HG03095 (cell line): ENCODE data around the gene MGMT.

Experiments used
- ATAC-seq: cut with Tn5 transposase; IDR thresholded peaks from one replicate; pipeline ENCODE4 v1.9.1; 2021; ENCODE audit warnings: moderate library complexity; ENCODE audit not compliant: unreplicated experiment

The MGMT gene

DNA sequence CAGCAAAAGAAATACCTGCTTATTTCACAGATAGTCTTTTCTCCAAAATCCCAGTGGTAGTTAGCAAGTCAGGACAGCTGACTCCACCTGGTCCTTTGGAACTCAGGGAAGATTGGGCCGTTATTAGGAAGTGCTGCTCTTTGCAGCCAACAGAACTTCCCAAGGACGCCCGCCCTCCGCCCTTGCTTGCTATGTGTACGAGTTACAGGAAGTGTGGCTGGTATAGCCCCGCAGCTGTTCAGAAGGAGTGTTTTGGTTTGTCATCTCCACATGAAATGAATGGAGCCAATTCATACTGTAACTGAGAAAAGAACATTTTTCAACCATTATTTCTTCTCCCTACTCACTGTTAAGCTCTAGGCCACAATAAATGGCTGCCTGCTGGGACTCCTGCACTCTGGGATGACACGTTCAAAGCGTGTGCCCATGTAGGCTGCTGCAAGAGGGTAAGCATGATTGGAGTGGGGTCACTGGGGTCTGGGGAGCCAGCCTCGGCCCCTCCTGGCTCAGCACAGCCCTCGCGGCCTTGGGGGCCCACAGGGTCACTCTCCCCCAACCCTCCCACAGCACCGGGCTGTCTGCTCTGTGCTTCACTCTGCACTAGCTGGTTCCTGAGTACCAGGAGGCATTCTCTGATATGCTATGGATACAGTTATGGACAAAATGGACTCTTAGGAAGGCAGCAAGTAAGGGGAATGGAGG is 253.0 kb downstream of the MGMT start:
- no peak for ATAC-seq

DNA sequence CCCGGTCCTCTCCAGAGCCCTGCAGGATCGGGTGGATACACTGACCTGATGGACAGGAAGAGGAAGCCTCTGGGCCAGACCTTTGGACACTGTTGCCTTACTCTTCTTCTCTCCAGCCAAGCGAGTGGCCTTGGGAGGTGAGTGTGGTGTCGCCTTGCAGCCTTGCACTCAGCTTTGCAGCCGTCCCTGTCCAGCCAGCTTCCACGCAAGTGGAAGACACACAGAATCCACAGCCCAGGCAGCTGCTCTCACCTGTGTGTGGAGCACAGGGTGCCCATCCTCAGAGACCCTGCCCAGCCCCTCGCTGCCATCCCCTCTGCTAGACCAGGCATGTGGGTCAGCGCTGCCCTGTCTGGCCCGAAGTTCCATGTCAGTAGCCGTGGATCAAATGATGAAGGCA is 258.0 kb downstream of the MGMT start:
- no peak for ATAC-seq

DNA sequence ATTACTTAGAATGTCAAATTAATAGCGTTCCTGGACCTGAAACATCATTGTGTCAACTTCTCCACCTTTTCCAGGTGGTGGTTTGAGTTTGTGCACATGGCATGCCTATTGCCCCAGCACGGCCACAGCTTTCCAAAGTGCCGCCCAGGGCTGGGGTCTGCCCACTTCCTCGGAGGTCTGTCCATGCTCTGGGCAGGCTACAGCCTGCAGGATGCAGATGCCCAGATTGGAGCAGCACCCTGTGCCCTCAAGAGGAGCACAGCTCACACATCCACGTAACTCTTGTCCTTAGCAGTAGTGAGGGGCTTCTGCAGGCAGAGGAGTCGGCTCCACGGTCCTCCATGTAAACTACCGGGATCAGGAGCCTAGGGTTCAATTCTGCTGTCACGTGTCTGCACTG is 258.4 kb downstream of the MGMT start:
- ATAC-seq, result no peak

DNA sequence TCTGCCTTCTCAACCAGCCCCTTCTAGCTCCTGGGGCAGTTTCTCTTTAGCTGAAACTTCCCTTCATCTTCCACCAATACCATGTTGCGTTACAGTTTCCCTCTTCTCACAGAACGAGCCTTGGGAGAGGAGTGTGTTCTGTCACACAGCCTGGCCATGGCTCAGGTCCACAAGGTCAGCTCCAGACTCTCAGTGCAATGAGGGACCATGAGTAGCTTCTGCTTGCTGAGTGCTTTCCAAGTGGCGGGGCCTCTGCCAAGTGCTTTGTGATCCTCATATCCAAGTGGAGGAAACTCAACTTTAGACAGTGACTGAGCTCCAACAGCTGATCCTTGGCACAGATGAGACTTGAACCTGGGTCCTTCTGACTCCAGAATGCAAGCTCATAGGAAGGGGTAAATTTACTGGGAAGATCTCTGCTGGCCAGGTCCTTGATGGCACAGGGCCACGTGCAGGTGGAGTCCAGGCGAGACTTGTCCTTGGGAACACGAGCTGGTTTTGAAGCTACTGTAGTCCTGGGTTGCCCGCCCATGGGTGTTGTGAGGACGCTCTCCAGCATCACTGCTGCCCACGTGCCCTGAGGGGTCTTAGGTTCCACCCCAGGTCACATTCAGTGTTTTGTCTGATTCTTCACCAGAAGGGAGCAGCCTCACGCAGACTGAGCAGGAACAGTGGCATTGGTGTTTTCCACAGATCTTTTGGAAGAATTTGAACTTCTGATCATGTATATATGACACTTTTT is 259.0 kb downstream of the MGMT start:
- no peak for ATAC-seq

DNA sequence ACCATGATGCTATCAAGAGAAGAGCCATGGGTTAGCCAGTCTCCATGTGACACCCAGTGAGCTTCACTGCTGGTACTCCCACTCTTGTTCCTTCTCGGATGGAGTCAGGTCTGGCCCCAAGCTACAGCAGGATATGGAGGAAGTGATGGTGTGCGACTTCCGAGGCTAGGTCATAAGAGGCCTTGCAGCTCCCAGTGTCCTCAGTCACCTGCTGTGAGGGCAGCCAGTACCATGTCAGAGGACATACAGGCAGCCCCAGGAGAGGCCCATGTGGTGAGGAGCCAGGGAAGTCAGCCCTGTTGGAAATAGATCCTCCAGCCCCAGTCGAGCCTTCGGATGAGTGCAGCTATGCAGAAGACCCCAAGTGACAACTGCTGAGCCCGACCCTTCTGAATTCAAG is 260.0 kb downstream of the MGMT start:
- ATAC-seq, result no peak

DNA sequence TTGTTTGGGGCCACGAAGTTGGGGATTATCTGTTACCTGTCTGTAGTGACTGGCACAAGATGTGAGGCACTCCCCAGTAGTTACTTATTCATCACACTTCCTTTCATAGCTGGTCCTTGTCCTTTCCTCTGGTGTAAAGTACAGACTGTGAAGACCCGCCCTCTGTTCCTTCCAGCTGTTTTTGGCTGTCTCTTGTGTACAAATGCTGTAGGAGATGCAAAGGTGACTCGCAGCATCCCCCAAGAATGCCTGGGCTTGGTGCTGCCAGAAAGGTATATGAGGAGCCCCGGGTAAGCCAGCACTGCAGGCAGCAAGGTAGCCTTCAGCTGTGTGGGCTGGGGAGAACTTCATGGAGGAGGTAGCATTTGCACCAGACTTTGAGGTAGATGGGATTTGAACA is 260.5 kb downstream of the MGMT start:
- no peak for ATAC-seq

DNA sequence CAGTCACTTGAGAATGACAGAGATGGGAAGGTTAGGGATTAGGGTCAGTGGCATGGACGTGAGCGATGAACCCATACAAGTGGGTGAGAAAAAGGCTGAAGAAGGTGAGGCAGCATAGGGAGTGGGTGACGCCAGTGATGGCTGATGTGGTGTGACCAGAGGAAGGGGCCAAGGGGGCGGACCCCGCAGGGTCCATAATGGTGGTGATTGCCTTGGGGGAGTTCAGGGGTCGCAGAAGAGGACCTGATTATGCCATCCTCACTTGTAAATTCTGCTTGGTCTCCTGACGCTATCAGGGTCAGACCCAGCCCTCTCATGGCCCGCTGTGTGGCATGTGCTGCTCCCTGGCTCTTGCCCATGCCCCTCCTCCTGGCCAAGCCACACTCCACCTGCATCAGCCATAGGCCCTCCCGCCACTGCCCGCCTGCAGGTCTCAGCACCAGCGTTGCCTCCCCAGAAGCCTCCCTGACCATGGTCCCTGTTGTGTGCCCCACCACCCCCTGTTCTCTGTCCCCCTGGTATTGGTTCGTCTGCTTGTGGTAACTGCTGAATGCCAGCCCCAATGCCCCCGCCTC is 261.3 kb downstream of the MGMT start:
- no peak for ATAC-seq

DNA sequence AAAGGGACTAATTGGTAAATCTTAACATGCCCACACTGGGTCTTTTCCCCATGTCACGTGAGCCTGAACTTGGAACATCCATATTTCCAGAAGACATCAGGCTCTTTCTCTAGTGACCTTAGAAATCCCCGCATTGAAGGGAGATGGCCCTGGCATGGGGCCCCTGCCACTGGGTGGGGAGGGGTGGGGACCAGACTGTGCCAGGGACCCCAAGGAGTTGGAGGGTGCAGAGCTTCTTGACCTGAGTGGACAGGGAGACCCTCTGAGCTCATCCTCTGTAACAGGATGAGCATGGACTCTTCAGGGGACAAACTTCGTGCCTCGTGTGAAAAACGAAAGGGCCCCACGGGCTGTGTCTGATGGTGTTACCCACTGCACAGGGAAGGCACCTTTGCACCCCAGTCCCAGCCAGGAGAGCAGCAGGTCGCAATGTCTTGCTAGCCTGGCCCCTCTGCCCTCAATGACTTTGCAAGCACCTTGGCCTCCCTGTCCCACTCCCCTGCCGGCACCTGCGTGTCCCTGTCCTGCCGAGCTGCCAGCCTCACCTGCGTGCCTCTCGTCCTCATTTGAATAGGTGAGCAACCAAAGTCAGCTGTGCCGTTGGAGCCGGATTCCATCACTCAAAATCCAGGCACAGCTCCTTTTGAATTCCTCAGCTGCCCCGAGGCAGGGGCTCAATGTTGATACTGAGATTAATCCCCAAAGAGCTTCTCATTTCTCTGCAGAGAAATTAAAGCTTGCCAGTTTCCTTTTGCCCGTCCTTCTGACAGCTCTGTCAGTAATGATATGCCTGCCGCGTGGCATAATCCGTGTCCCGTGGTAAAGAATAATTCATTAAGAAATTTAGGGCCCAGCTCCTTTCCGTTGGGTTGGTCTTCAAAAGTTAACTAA is 262.1 kb downstream of the MGMT start:
- ATAC-seq, result no peak

DNA sequence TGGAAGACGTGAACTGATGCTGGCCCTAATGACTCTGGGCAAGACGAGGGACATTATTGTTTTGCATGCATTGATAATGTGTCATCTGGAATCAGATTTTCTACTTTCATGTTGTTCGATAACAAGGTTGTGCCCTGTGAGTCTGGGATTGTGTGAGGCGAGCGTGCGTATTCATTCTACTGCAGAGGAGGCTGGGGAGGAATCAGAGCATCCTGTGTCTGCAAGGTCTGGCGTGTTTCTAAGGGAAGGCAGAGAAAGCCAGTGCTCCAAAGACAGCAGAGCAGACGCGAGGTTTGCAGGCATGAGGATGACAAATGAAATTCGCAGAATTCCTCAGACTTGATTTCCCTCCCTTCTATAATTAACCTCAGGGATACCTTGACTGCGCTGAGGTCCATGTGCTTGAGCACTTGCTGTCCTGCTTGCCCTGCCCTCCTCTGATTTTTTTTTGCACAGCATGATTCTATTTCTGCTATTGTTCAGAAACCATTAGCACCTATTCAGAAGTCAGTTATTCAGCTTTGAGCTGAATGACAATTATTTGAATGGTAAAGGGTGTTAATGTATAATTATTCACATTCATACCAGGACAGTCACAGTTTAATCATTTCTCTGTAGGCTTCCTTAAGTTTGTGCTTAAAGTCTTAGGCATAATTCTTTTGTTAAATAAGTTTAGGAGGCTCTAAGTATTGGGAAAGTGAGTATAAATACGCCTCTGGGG is 263.4 kb downstream of the MGMT start:
- no peak for ATAC-seq

DNA sequence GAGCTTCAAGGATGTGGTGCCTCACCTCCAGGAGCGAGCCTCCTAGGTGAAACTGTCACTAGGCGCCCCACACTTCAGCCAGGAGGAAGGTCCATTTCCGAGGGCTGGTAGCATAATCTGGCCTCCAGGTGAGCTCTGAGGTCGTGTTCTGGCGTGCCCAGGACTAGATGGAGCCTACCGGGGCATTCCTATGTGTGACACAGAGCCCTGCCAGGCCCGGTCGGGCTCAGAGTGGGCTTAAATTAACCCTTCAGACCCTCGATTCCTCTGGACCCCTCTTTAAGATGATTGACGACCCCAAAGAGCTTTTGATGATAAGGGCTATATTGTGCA is 263.9 kb downstream of the MGMT start:
- no peak for ATAC-seq

DNA sequence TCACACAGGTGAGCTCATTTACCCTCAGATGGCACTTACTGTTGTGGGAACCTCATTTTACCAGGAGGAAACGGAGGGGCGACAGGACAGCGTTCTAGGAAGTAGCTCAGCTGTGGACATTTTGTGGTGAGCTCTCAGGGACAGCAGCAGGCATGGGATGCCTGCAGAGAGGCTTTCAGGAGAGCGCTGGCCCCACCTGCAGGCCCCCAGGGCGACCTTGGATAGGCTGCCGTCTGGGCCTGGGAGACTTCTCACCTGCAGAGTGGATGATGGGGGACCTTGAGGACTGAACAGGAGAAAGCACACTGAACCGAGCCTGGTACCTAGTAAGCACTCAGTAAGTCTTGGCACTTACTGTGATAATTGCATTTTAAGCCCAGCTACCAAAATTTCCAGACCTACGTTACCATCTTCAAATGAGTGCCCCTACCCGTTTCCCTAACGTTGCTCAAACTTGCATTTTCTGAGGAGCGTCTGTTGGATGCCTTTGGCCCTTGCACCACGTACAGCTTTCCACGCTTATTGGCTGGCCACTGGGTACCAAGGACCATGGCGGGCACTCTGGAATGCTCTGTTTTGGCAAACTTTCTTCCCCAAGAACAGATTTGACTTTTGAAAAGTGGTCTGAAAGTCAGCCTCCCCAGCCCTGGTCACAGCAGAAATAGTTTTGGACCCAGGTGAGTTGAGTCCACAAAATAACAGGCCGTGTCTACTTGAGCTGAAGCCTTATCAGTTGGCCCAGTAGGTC is 273.7 kb downstream of the MGMT start:
- ATAC-seq, result no peak

DNA sequence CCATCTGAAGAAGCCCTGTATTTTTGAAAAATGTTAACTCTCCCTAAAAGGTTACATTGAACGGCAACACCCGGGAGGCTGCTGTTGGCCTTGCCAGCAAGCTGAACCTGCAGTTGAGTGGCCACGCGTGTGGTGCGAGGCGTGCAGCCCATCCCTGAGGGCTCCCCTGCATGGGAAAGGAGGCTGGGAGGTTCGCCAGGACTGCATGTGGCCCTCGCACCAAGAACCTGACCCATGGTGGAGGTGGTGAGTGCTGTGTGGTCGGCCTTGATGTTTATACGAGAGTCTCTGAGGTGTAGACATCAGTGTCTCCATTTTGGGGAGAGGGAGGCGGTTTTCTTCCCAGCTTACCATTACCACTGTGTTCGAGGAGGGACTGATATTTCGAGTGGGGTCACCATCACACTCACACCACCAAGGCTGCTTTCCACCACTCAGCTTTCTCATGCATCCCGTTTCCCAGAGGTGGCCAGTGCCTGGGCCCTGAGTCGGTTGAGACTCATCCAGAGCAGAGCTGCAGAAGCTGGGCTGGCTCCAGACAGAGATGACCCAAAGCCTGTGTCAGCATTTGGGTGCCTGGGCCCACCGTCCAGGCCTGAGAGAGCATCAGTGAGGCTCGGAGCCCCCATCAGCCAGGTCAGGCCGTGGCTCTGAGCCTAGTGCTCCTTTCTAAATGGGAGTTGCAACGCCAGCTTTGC is 274.4 kb downstream of the MGMT start:
- ATAC-seq, result no peak

DNA sequence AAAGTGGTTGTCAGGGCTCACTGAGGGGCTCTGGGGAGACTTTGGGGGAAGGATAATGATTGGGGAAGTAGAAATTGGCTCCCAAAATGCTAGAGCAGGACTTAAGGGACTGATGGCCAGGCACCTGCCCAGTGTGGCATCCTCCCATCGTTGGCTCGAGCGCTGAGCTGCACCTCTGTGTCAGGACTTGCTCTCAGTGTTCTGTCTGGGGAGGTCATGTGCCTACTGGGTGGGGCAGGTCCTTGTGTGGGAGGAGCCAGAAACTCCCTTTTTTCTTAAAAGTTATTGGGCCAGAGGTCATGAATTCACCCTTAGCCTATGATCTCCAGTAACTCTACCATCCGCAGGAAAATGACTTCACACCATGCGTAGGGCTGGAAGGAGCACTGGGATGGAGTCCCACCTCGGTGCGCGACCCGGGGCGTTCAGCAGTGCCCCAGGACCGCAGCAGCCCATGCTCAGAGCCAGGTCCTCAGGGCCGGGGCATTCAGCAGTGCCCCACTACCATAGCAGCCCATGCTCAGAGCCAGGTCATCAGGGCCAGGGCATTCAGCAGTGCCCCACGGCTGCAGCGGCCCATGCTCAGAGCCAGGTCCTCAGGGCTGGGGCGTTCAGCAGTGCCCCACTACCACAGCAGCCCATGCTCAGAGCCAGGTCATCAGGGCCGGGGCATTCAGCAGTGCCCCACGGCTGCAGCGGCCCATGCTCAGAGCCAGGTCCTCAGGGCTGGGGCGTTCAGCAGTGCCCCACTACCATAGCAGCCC is 275.1 kb downstream of the MGMT start:
- no peak for ATAC-seq

DNA sequence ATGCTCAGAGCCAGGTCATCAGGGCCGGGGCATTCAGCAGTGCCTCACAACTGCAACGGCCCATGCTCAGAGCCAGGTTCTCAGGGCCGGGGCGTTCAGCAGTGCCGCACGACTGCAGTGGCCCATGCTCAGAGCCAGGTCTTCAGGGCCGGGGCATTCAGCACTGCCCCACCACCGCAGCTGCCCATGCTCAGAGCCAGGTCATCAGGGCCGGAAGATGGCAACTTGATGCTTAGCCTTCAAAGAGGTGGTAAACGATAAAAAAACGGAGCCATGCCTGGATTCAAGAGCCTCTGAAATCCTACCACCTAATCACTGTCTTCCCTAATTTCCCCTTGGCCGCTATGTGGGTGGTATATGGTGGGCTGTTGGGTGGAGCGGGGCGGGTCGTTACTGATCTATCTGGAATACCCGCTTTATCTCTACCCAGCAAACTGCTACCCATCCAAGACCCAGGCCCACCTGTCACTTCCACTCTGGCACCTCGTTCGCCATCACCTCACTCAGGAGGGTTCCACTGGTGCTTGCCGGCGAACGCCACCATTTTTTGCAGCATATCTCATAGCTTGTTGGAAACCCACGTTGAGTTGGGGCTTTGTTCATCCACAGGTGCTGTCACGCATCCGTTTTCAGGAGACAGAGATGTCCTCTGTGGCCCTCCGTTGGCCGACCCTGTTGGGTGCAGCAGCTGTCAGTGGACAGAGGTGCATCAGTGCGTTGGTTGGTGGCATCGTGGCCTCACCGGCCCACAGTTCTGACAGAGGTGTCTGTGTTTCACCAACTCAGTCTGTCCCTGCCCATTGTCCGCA is 275.9 kb downstream of the MGMT start:
- ATAC-seq, result no peak

DNA sequence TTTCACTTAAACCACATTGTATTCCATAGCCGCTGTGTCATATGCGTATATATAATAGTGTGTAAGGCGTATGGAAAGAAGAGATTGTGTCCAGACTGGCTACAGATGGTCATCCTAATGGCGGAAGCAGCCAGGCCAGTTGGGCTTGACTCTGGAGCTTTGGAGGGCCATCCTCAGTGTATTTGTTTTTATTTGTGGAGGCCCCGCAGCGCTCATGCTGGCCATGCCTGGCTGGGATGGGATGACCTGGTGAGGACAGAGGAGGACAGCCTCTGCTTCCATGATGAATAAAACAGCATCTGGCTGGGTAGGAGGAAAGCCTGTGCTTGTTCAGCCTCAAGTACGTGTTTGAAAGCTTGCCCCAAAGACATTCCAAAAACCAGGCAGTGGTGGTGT is 276.7 kb downstream of the MGMT start:
- ATAC-seq, result no peak

DNA sequence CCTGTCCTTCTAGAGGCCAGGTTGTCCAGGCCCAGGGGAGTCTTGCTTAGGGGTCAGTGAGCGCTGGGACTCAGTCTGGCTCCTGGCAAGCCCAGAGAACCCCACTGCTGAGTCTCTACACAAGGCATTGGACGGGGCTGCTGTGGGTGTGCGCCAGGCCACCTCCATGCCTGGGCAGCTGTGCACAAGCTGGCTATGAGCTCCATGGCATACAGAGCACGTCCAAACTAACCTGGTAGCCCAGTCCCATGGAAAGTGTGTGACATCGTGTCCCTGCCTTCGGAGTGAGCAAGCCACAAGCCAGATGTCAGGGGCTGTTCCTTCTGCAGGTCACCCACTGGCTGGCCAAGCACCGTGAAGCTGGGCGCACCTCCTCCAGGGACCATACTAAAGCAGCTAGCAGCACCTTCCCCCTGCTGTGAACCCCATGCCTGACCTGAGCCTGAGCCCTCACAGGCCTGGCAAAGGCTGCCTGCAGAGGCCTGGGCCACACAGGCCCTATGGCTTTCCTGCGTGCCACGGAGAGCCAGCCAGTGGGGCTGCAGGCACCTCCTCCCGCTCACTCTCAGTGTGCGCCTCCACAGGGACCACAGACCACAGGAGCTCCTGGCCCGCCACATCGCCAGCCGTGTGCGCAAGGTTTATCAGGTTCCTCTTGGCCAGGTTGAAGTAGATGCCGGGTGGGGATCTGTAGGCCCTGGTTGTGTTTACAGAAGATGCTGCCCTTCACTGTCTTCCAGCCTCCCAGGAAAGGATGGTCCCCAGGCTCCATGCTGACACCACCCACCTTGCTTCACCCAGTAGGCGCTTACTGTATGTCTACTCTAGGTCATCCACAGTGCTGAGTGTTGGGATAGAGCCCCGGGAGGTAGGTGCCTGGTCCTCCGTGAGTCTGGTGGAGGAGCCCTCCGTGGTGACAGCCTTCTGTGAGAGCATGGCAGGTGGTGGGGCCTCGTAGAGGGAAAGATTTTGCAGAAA is 277.4 kb downstream of the MGMT start:
- no peak for ATAC-seq
